ENCODE results near the gene LDLRAD4. TPM values are rescaled to one million over a fixed set of nuclear protein-coding genes. Genes with fewer than 3 reads are reported as not detected.

LDLRAD4 gene
- total RNA-seq, 1 donor from 2014 or later = 34.1 TPM

DNA sequence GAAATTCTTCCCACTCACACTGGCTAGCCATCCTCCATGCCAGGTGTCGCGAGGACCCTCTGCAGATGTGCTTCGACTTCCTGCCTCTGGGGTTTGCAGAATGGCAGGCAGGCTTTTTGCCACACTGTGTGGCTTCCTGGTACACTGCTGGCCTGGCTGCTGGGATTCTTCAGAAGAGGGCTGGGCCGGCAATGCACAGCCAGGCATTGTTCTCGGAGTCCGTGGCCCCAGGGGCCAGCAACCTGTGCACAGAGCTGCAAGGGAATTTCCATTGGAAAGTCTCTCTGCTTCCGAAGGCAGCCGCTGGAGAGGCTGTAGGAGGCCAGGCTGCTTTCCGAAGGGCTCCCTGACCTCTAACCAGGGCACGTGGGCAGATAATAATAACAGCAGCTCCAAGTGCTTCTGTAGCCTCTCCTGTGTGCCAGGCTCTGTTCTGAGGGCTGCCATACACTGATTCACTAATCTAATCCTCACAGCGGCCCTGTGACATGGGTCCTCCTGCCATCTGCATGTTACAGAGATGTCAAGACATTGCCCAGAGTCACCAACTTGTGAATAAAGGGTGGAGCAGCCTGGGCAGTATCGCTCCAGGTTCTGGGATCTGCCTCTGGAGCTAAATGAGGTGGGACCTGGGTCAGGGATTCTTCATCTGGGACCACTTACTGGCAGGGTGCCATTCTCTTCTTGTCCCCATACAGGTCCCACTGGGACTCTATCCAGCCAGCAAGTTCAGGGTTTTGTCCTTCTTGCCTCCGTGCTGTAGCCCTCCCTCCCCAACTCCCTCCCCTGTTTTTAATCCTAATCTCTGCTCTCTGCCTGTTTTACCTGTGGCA is 5.0 kb downstream of the LDLRAD4 start:
- Mint-ChIP-seq H3K9me3 (ENCODE audit: unreplicated experiment) (no peaks in the 10 kb centered on the region), H3K4me3 (ENCODE audit: unreplicated experiment) (no peak overlapping the region), H3K27me3 (ENCODE audit: unreplicated experiment) (peaks cover 3% of the 10 kb centered on the region), H3K4me1 (ENCODE audit: unreplicated experiment) (peaks cover 43% of the 10 kb centered on the region), H3K36me3 (ENCODE audit: low read depth, unreplicated experiment) (peaks cover 12% of the 10 kb centered on the region), H3K27ac (ENCODE audit: unreplicated experiment) (no peak overlapping the region)
- no peak for TF ChIP-seq CTCF (IDR thresholded peaks at IDR 0.05; ENCODE audit: unreplicated experiment)
- DNase-seq (ENCODE audit: low spot score) = no peak

- DNase-seq (ENCODE audit: low spot score) = no peak
- Mint-ChIP-seq H3K27ac (ENCODE audit: unreplicated experiment) (no peak overlapping the region), H3K36me3 (ENCODE audit: low read depth, unreplicated experiment) (peaks cover 15% of the 10 kb centered on the region)
Observed at GRCh38 chr18:13225261-13225660, 6.7 kb downstream of the LDLRAD4 start.

GRCh38 chr18:13226533-13227144 is 8.1 kb downstream of the LDLRAD4 start:
- Mint-ChIP-seq H3K27me3 (ENCODE audit: unreplicated experiment) (no peaks in the 10 kb centered on the region), H3K4me3 (ENCODE audit: unreplicated experiment) (no peak overlapping the region), H3K9me3 (ENCODE audit: unreplicated experiment) (no peaks in the 10 kb centered on the region), H3K36me3 (ENCODE audit: low read depth, unreplicated experiment) (peaks cover 15% of the 10 kb centered on the region), H3K4me1 (ENCODE audit: unreplicated experiment) (peaks cover 18% of the 10 kb centered on the region), H3K27ac (ENCODE audit: unreplicated experiment) (no peak overlapping the region)
- DNase-seq (ENCODE audit: low spot score) = no peak
- TF ChIP-seq CTCF (IDR thresholded peaks at IDR 0.05; ENCODE audit: unreplicated experiment) = no peak

More at GRCh38 chr18:13225261-13225660, 6.7 kb downstream of the LDLRAD4 start:
- no peaks in the 10 kb centered on the region for H3K27me3 Mint-ChIP-seq (ENCODE audit: unreplicated experiment)
- H3K4me1 Mint-ChIP-seq (ENCODE audit: unreplicated experiment) = peaks cover 32% of the 10 kb centered on the region
- H3K4me3 Mint-ChIP-seq (ENCODE audit: unreplicated experiment) = no peak overlapping the region
- no peak for TF ChIP-seq CTCF (IDR thresholded peaks at IDR 0.05; ENCODE audit: unreplicated experiment)
- no peaks in the 10 kb centered on the region for H3K9me3 Mint-ChIP-seq (ENCODE audit: unreplicated experiment)

- no peak for DNase-seq (ENCODE audit: low spot score)
- no peaks in the 10 kb centered on the region for H3K9me3 Mint-ChIP-seq (ENCODE audit: unreplicated experiment)
- H3K36me3 Mint-ChIP-seq (ENCODE audit: low read depth, unreplicated experiment) = peaks cover 12% of the 10 kb centered on the region
- peaks cover 7% of the 10 kb centered on the region for H3K4me1 Mint-ChIP-seq (ENCODE audit: unreplicated experiment)
- no peak for TF ChIP-seq CTCF (IDR thresholded peaks at IDR 0.05; ENCODE audit: unreplicated experiment)
- no peak overlapping the region for H3K4me3 Mint-ChIP-seq (ENCODE audit: unreplicated experiment)
- no peak overlapping the region for H3K27ac Mint-ChIP-seq (ENCODE audit: unreplicated experiment)
- H3K27me3 Mint-ChIP-seq (ENCODE audit: unreplicated experiment) = no peaks in the 10 kb centered on the region
Observed at GRCh38 chr18:13227910-13228309, 9.3 kb downstream of the LDLRAD4 start.
